K562 (cell line): Measurements from ENCODE around the gene FBXW7. TPM values are rescaled to one million over a fixed set of nuclear protein-coding genes. Genes with fewer than 3 reads are reported as not detected.

Source experiments
- ARNT ChIP-seq, 2 experiments: fragments of 450-650 bp; IDR thresholded peaks; 2 replicates each; pipeline ENCODE4 v1.6.1; 2016; ENCODE audit warnings: mild to moderate bottlenecking in 1 of 2
- CBX8 ChIP-seq: fragments of 200-600 bp; sonication (generic); IDR thresholded peaks from 2 replicates; pipeline ENCODE4 v1.6.1; 2012; ENCODE audit warnings: borderline replicate concordance, mixed run types, low read depth, mild to moderate bottlenecking, moderate library complexity, mixed read lengths, low read length, control low read depth, inconsistent platforms; ENCODE audit not compliant: poor library complexity, severe bottlenecking; ENCODE audit errors: extremely low read depth
- CHD1 ChIP-seq: fragments of 200-600 bp; sonication (generic); IDR thresholded peaks from one replicate; pipeline ENCODE4 v1.6.1; 2012; ENCODE audit warnings: mild to moderate bottlenecking, moderate library complexity, low read length, inconsistent platforms
- CHD2 ChIP-seq: IDR thresholded peaks from 2 replicates; pipeline ENCODE4 v1.6.1; 2011; ENCODE audit warnings: low read depth, low read length
- CTCF ChIP-seq, 3 experiments: IDR thresholded peaks in 2 of 3; conservative IDR thresholded peaks in 1 of 3; 2 replicates each; pipeline ENCODE4 v1.5.1; 2011 to 2012; ENCODE audit warnings: low read length in 3 of 3, mild to moderate bottlenecking in 3 of 3, control low read depth in 2 of 3, improper control_type of control experiment in 1 of 3, inconsistent platforms in 1 of 3, low read depth in 1 of 3, mixed read lengths in 1 of 3, moderate library complexity in 1 of 3; ENCODE audit not compliant: insufficient read depth in 2 of 3
- DPF2 ChIP-seq: fragments of 450-650 bp; IDR thresholded peaks from 2 replicates; pipeline ENCODE4 v1.6.1; 2016
- ELK3 ChIP-seq: fragments of 450-650 bp; formaldehyde crosslinking; IDR thresholded peaks from 2 replicates; pipeline ENCODE4 v1.4.0; 2020; ENCODE audit warnings: mild to moderate bottlenecking
- HSF4 ChIP-seq: fragments of 250-450 bp; sonication (Bioruptor Pico); IDR thresholded peaks from 2 replicates; pipeline ENCODE4 v2.1.2; 2022; ENCODE audit warnings: mild to moderate bottlenecking, moderate library complexity, borderline replicate concordance
- ILF3 ChIP-seq: fragments of 450-650 bp; IDR thresholded peaks from 2 replicates; pipeline ENCODE4 v1.6.1; 2018; ENCODE audit warnings: antibody characterized with exemption, mild to moderate bottlenecking, moderate library complexity, borderline replicate concordance
- MXD1 ChIP-seq: fragments of 250-450 bp; sonication (Bioruptor Pico); IDR thresholded peaks from 2 replicates; pipeline ENCODE4 v1.8.0; 2021; ENCODE audit warnings: borderline replicate concordance, mild to moderate bottlenecking, moderate library complexity; ENCODE audit not compliant: poor library complexity, severe bottlenecking
- NR1H2 ChIP-seq: sonication (generic); formaldehyde crosslinking; IDR thresholded peaks from 2 replicates; pipeline ENCODE4 v1.4.0; 2020; ENCODE audit warnings: mild to moderate bottlenecking, missing genetic modification reagents
- PHB2 ChIP-seq: fragments of 450-650 bp; IDR thresholded peaks from 2 replicates; pipeline ENCODE4 v1.6.1; 2017; ENCODE audit warnings: low read depth
- PTBP1 ChIP-seq: fragments of 200-400 bp; formaldehyde crosslinking; IDR thresholded peaks from 2 replicates; pipeline ENCODE4 v1.6.1; 2017; ENCODE audit warnings: low read depth, low read length
- PURB ChIP-seq: sonication (generic); formaldehyde crosslinking; IDR thresholded peaks from 2 replicates; pipeline ENCODE4 v1.9.0; 2021; ENCODE audit warnings: low read depth, mild to moderate bottlenecking, missing genetic modification reagents
- RBM14 ChIP-seq: fragments of 200-400 bp; formaldehyde crosslinking; IDR thresholded peaks from 2 replicates; pipeline ENCODE4 v1.6.1; 2018; ENCODE audit warnings: low read depth, mild to moderate bottlenecking, low read length, moderate library complexity, borderline replicate concordance; ENCODE audit not compliant: insufficient read depth
- SIX5 ChIP-seq, 2 experiments: IDR thresholded peaks; 2 replicates each; pipeline ENCODE4 v1.6.1; 2011; ENCODE audit warnings: low read length in 2 of 2, borderline replicate concordance in 1 of 2, low read depth in 1 of 2, mild to moderate bottlenecking in 1 of 2, moderate library complexity in 1 of 2; ENCODE audit not compliant: insufficient read depth in 1 of 2
- SREBF1 ChIP-seq: fragments of 150-350 bp; IDR thresholded peaks from 2 replicates; pipeline ENCODE4 v1.6.1; 2014; ENCODE audit warnings: antibody characterized with exemption, low read depth, low read length, borderline replicate concordance
- SREBF2 ChIP-seq: sonication (generic); formaldehyde crosslinking; IDR thresholded peaks from 2 replicates; pipeline ENCODE4 v1.4.0; 2020; ENCODE audit warnings: mild to moderate bottlenecking, missing genetic modification reagents
- SRSF9 ChIP-seq: fragments of 200-400 bp; formaldehyde crosslinking; IDR thresholded peaks from 2 replicates; pipeline ENCODE4 v1.6.1; 2017; ENCODE audit warnings: low read depth, low read length, borderline replicate concordance
- TRIM24 ChIP-seq, 2 experiments: fragments of 450-650 bp; IDR thresholded peaks; 2 replicates each; pipeline ENCODE4 v1.6.1; 2016
- USF2 ChIP-seq: sonication (generic); formaldehyde crosslinking; IDR thresholded peaks from 2 replicates; pipeline ENCODE4 v1.5.0; 2020; ENCODE audit warnings: missing genetic modification reagents
- XRCC5 ChIP-seq: fragments of 200-400 bp; formaldehyde crosslinking; IDR thresholded peaks from 2 replicates; pipeline ENCODE4 v1.6.1; 2017; ENCODE audit warnings: low read depth, mild to moderate bottlenecking, low read length
- ZNF197 ChIP-seq: fragments of 200-800 bp; sonication (Bioruptor generic); IDR thresholded peaks from 2 replicates; pipeline ENCODE4 v1.6.1; 2016; ENCODE audit warnings: low read depth, missing genetic modification characterization, missing compliant biosample characterization
- ZNF311 ChIP-seq: fragments of 250-450 bp; sonication (Bioruptor Pico); IDR thresholded peaks from 2 replicates; pipeline ENCODE4 v1.4.0; 2020; ENCODE audit warnings: mild to moderate bottlenecking, moderate library complexity
- ZNF436 ChIP-seq: fragments of 250-450, 450-650 bp; sonication (Bioruptor Pico); formaldehyde crosslinking; IDR thresholded peaks from 2 replicates; pipeline ENCODE4 v1.7.0; 2020; ENCODE audit warnings: mild to moderate bottlenecking
- polyA plus RNA-seq, 8 experiments: library from polyadenylated mRNA; depleted of rRNA in 4 of 8; stranded (reverse) in 5 of 8; unstranded in 3 of 8; fragments of >200 nt; fragmentation: Nextera tagmentation in 2 of 8; fragmentation: Illumina TruSeq in 1 of 8; extraction: Ambion mirVana in 2 of 8; extraction: Trizol in 1 of 8; gene quantifications; 2 replicates each; pipeline versions ENCODE4 v1.2.1 to v1.2.3, GENCODE V29; 2011 to 2014; ENCODE audit warnings: inconsistent platforms in 1 of 8, missing spikeins in 1 of 8
- total RNA-seq, 7 experiments: library from RNA; depleted of rRNA in 6 of 7; stranded (reverse); fragments of >200 nt in 6 of 7; fragmentation: Illumina TruSeq in 2 of 7; extraction: Trizol in 2 of 7; gene quantifications; 2 replicates each; pipeline versions ENCODE4 v1.2.1 to v1.2.3, GENCODE V29; 2011 to 2021; ENCODE audit warnings: low replicate concordance in 1 of 7

The FBXW7 gene
- total and polyA plus RNA-seq, 9 of the 15 experiments (the other 6 are each of a cell fraction or from before 2014, with no cell fraction given) = 6.8 to 44.2 (median 16.4) TPM

GRCh38 chr4:152535903-152536544, at the start of gene FBXW7 (continued):
- TF ChIP-seq ARNT (IDR thresholded peaks at IDR 0.05) = no peak
- TF ChIP-seq PHB2 = no peak
- no peak for TF ChIP-seq ZNF311 (CRISPR knock-in tag)
- TF ChIP-seq ILF3 = no peak; the same call in 1 of the 2 replicates
- no peak for TF ChIP-seq ZNF436 (CRISPR knock-in tag)
- TF ChIP-seq SRSF9 = no peak
- no peak for TF ChIP-seq PURB (CRISPR knock-in tag)
- no peak for TF ChIP-seq HSF4 (CRISPR knock-in tag)
- TF ChIP-seq CHD1 = no peak
- no peak for TF ChIP-seq TRIM24 (IDR thresholded peaks at IDR 0.05)
- no peak for TF ChIP-seq CBX8
- no peak for TF ChIP-seq USF2 (CRISPR knock-in tag)
- no peak for TF ChIP-seq ZNF197 (CRISPR knock-in tag)
- no peak for TF ChIP-seq ELK3 (CRISPR knock-in tag)
- TF ChIP-seq PTBP1 = no peak
- TF ChIP-seq CHD2 = no peak; the same call in 1 of the 2 replicates
- TF ChIP-seq CTCF (IDR thresholded peaks at IDR 0.05 in 2 of 3, conservative IDR thresholded peaks at IDR 0.05 in 1 of 3; ENCODE audit: insufficient read depth in 2 of 3, low read depth in 1 of 3, low read length in 3 of 3) = no peak
- TF ChIP-seq DPF2 = no peak
- TF ChIP-seq XRCC5 = no peak
- TF ChIP-seq SIX5 (IDR thresholded peaks at IDR 0.05; ENCODE audit: borderline replicate concordance in 1 of 2, insufficient read depth in 1 of 2, low read depth in 1 of 2, low read length in 2 of 2) = peak in 1 of 2 experiments; percentile 18; a peak in 1 of 4 replicates
- TF ChIP-seq SREBF1 = 0 out of 2 replicates have a peak, but pooled peaks have one; percentile 24
- TF ChIP-seq SREBF2 = no peak
- TF ChIP-seq MXD1 (CRISPR knock-in tag) = no peak
- no peak for TF ChIP-seq RBM14
- TF ChIP-seq NR1H2 (CRISPR knock-in tag) = no peak
